OCI-LY3 (cell line): ENCODE results near the gene NELL1.

Experiments
- H2AFZ ChIP-seq: fragments of 200-600, 300-600 bp; shearing (Covaris generic); 2 replicates; pipeline ENCODE4 v1.6.0; 2014; ENCODE audit warnings: antibody characterized with exemption, low read depth, low read length
- H3K27ac ChIP-seq: fragments of 200-600, 300-600 bp; sonication (generic); 2 replicates; pipeline ENCODE4 v1.5.1; 2014; ENCODE audit warnings: mild to moderate bottlenecking, low read length, moderate library complexity, mixed read lengths
- H3K27me3 ChIP-seq: fragments of 200-600, 300-600 bp; sonication (generic); 2 replicates; pipeline ENCODE4 v1.6.1; 2014; ENCODE audit warnings: low read depth, low read length, mixed read lengths
- H3K36me3 ChIP-seq: fragments of 200-600, 300-600 bp; sonication (generic); replicated peaks from 2 replicates; pipeline ENCODE3; 2014; ENCODE audit warnings: low read depth, low read length, mixed read lengths
- H3K4me1 ChIP-seq: fragments of 300-600, 200-600 bp; sonication (generic); 2 replicates; pipeline ENCODE4 v1.6.1; 2014; ENCODE audit warnings: low read length, mixed read lengths
- H3K4me2 ChIP-seq: fragments of 200-600, 300-600 bp; sonication (generic); 2 replicates; pipeline ENCODE4 v1.6.1; 2014; ENCODE audit warnings: low read length, mixed read lengths
- H3K4me3 ChIP-seq: fragments of 300-600, 200-600 bp; sonication (generic); 2 replicates; pipeline ENCODE4 v1.5.1; 2014; ENCODE audit warnings: antibody characterized with exemption, mild to moderate bottlenecking, low read length, moderate library complexity
- H3K79me2 ChIP-seq: fragments of 300-600, 200-600 bp; shearing (Covaris generic); 2 replicates; pipeline ENCODE4 v1.6.1; 2014; ENCODE audit warnings: mild to moderate bottlenecking, low read length, mixed read lengths
- H3K9ac ChIP-seq: fragments of 300-600, 200-600 bp; shearing (Covaris generic); 2 replicates; pipeline ENCODE4 v1.6.0; 2014; ENCODE audit warnings: mild to moderate bottlenecking, low read length, moderate library complexity
- H3K9me3 ChIP-seq: fragments of 200-600, 300-600 bp; shearing (Covaris generic); 2 replicates; pipeline ENCODE4 v1.6.1; 2014; ENCODE audit warnings: low read length, mixed read lengths; ENCODE audit not compliant: insufficient read depth
- H4K20me1 ChIP-seq: fragments of 200-600, 300-600 bp; sonication (generic); 2 replicates; pipeline ENCODE4 v1.6.1; 2016; ENCODE audit warnings: low read length, mixed read lengths; ENCODE audit not compliant: insufficient read depth
- CTCF ChIP-seq: fragments of 200-600, 300-600 bp; sonication (generic); IDR thresholded peaks from 2 replicates; pipeline ENCODE4 v1.5.1; 2014; ENCODE audit warnings: antibody characterized with exemption, low read length, low read depth
- EZH2phosphoT487 ChIP-seq: fragments of 200-600 bp; shearing (Covaris generic); IDR thresholded peaks from 2 replicates; pipeline ENCODE4 v1.6.1; 2018; ENCODE audit warnings: antibody characterized with exemption, mixed run types, low read depth

Gene NELL1

DNA sequence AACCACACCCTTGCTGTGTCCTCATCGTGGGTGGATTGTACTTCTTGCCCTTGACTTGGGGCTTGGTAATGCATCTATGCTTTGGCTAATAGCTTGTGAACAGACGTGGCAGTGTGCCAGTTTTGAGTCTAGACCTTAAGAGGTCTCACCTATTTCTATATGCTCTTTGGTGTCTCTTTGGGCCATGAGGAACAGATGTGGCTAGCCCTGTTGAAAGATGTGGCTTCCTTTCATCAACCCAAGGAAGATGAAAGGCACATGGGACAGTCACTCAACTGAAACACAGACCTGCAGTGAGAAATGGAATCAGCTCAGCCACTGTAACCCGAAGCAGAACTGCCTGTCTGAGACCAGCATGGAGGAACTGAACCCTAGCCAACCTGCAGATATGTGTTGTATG is 7.9 kb upstream of the NELL1 start:
- Histone ChIP-seq H3K4me3 (no peak overlapping the region), H4K20me1 (no peaks in the 10 kb centered on the region), H3K4me1 (no peaks in the 10 kb centered on the region), H3K4me2 (no peak overlapping the region), H3K9me3 (no peaks in the 10 kb centered on the region), H3K36me3 (no peaks in the 10 kb centered on the region), H3K79me2 (no peaks in the 10 kb centered on the region), H3K27ac (no peak overlapping the region), H3K9ac (no peak overlapping the region), H3K27me3 (no peaks in the 10 kb centered on the region; the same call in 1 of the 2 replicates), H2AFZ (no peak overlapping the region)
- no peak for TF ChIP-seq CTCF
- TF ChIP-seq EZH2phosphoT487: no peak

DNA sequence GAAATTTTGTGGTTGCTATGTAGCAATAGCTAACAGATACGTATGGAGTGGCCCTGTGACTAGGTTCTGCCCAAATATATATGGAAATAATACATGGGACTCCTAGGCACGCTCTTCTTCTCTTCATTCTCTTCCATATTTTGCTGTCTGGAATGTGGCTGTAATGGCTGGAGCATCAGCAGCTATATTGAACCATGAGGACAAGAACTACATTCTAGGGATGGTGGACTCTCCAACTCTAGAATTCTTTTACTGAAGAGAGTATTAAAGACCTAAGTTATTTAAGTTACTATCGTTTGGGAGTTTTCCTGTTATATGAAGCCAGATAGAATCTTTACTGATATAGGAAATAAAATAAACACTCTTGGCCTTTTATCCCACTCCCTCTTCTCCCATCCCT is 7.5 kb upstream of the NELL1 start:
- TF ChIP-seq CTCF: no peak
- TF ChIP-seq EZH2phosphoT487: no peak
- H3K4me2 ChIP-seq: no peak overlapping the region

DNA sequence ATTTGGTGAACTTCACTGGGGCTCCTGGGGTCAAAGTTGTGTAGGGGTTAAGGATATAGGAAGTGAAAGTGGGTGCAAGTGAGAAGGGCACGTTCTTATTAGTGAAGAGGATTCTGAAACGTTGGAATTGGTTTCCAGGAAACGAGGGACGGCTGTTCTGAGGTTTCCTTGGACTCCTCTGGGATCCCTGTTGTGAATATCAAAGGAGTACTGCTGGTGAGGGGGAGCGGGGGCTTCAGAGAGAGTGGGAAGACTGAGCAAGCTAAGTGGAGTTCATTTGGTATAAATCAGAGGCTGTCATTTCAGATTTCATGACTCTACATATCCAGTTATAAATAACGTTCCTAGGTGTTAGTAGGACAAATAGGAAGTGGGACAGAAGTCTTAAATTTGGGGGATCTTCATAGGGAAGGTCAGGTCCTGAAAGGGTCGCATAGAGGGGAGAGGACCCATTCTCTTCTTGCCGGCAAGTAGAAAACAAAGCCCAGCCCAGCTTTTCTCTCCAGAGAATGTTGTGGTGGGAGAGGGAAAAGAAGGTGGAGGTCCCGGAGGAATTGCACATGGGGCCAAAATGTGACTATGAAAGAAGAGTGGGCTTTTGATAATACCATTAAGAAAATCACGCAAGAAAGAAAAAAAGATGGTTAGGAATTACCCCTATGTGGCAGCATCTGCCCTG is 1.1 kb upstream of the NELL1 start:
- TF ChIP-seq CTCF: no peak
- TF ChIP-seq EZH2phosphoT487: no peak
- H3K4me3 ChIP-seq: no peak overlapping the region

More for the DNA sequence above, 7.5 kb upstream of the NELL1 start:
- no peak overlapping the region for H3K4me3 ChIP-seq
- no peaks in the 10 kb centered on the region for H3K36me3 ChIP-seq
- no peaks in the 10 kb centered on the region for H4K20me1 ChIP-seq
- H3K79me2 ChIP-seq: no peaks in the 10 kb centered on the region
- no peaks in the 10 kb centered on the region for H3K4me1 ChIP-seq
- no peak overlapping the region for H3K9ac ChIP-seq
- no peak overlapping the region for H3K27ac ChIP-seq
- no peak overlapping the region for H2AFZ ChIP-seq
- H3K27me3 ChIP-seq: no peaks in the 10 kb centered on the region; the same call in 1 of the 2 replicates
- H3K9me3 ChIP-seq: no peaks in the 10 kb centered on the region

DNA sequence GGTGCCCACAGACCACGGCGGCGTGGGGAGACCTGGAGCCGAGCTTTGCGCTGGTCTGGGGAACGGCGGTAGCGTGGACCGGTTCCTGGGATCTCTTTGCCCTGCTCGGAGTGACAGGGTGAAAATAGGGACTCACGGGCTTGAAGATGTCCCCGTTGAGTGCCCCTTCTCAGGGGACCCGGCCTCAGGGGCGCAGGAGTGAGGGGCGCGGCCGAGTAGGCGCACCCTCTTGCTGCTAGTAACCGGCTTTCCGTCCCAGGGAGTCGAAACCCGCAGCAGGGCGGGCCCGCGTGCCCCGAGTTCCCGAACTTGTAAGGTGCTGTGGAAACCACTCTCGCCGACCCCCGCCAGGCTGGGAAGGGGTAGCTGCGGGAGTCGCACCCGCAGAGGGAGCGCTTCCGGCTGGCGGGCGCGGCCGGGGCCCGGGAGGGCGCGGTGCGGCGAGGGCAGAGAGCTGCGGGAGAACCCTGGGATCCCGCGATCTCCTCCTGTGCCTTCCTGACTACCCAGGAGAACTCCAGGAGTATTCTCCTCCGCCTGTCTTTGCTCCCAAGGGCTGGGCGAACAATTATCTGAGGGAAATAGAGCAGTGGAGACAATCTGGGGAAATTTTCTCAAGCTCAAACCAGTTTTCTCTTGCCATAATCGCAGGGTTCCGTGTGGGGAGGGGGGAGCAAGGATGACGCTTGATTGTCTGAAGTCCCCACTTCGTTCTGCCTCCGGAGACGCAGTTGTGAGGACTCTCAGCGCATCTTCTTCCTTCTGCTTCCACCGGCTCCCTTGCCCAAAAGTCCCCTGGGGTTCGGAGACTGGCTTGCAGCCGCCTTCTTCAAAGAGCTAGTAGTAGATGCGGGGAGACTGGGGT is 666 bp downstream of the NELL1 start:
- H3K27me3 ChIP-seq: no peaks in the 10 kb centered on the region; the same call in 1 of the 2 replicates
- no peak overlapping the region for H3K4me2 ChIP-seq
- H3K9me3 ChIP-seq: no peaks in the 10 kb centered on the region
- H3K4me1 ChIP-seq: 0 out of 2 replicates have a peak, but pooled peaks cover 3% of the 10 kb centered on the region
- no peak overlapping the region for H3K4me3 ChIP-seq
- H3K79me2 ChIP-seq: no peaks in the 10 kb centered on the region
- H3K9ac ChIP-seq: no peak overlapping the region
- no peak overlapping the region for H2AFZ ChIP-seq
- H4K20me1 ChIP-seq: no peaks in the 10 kb centered on the region
- TF ChIP-seq EZH2phosphoT487 (no peak), CTCF (no peak)
- no peaks in the 10 kb centered on the region for H3K36me3 ChIP-seq
- no peak overlapping the region for H3K27ac ChIP-seq

More for the DNA sequence above, 1.1 kb upstream of the NELL1 start:
- H3K9me3 ChIP-seq: no peaks in the 10 kb centered on the region
- no peaks in the 10 kb centered on the region for H3K79me2 ChIP-seq
- no peak overlapping the region for H2AFZ ChIP-seq
- H3K4me1 ChIP-seq: 0 out of 2 replicates have a peak, but pooled peaks cover 3% of the 10 kb centered on the region
- H4K20me1 ChIP-seq: no peaks in the 10 kb centered on the region
- H3K9ac ChIP-seq: no peak overlapping the region
- no peaks in the 10 kb centered on the region for H3K36me3 ChIP-seq
- H3K27ac ChIP-seq: no peak overlapping the region
- no peak overlapping the region for H3K4me2 ChIP-seq
- no peaks in the 10 kb centered on the region for H3K27me3 ChIP-seq
